ENCODE measurements around the gene RALY. TPM values are rescaled to one million over a fixed set of nuclear protein-coding genes. Genes with fewer than 3 reads are reported as not detected.

Gene RALY
- total RNA-seq, 1 donor = 67.4 TPM

GRCh38 chr20:34104059-34104458 is 110.3 kb downstream of the RALY start:
- DNase-seq (ENCODE audit: low read depth) = no peak
- no peak for TF ChIP-seq CTCF (IDR thresholded peaks at IDR 0.05; ENCODE audit: insufficient read depth, low read length)
- H3K4me3 ChIP-seq (ENCODE audit: low read depth, low read length) = no peak overlapping the region

GRCh38 chr20:34105978-34106675 is 112.4 kb downstream of the RALY start:
- DNase-seq (ENCODE audit: low read depth) = no peak
- H3K4me3 ChIP-seq (ENCODE audit: low read depth, low read length) = no peak overlapping the region
- TF ChIP-seq CTCF (IDR thresholded peaks at IDR 0.05; ENCODE audit: insufficient read depth, low read length) = no peak

- TF ChIP-seq CTCF (IDR thresholded peaks at IDR 0.05; ENCODE audit: insufficient read depth, low read length) = no peak
- H3K4me3 ChIP-seq (ENCODE audit: low read depth, low read length) = peak overlapping the region; percentile 17
- no peak for DNase-seq (ENCODE audit: low read depth)
These were observed 115.0 kb downstream of the RALY start for GRCh38 chr20:34108616-34109174.

GRCh38 chr20:34109442-34109841 is 115.7 kb downstream of the RALY start:
- TF ChIP-seq CTCF (IDR thresholded peaks at IDR 0.05; ENCODE audit: insufficient read depth, low read length) = no peak
- DNase-seq (ENCODE audit: low read depth) = no peak
- no peak overlapping the region for H3K4me3 ChIP-seq (ENCODE audit: low read depth, low read length)

GRCh38 chr20:34110025-34110744 is 116.5 kb downstream of the RALY start:
- DNase-seq (ENCODE audit: low read depth) = peak; percentile 24
- no peak for TF ChIP-seq CTCF (IDR thresholded peaks at IDR 0.05; ENCODE audit: insufficient read depth, low read length)
- peak overlapping the region; percentile 96 for H3K4me3 ChIP-seq (ENCODE audit: low read depth, low read length)

- no peak for TF ChIP-seq CTCF (IDR thresholded peaks at IDR 0.05; ENCODE audit: insufficient read depth, low read length)
- DNase-seq (ENCODE audit: low read depth) = peak; percentile 81
- peak overlapping the region; percentile 96 for H3K4me3 ChIP-seq (ENCODE audit: low read depth, low read length)
These were observed 117.3 kb downstream of the RALY start for GRCh38 chr20:34110745-34111641.

All from fibroblast of the aortic adventitia (primary cell).